H1 (cell line): Measurements from ENCODE around the gene HS2ST1. TPM values are rescaled to one million over a fixed set of nuclear protein-coding genes. Genes with fewer than 3 reads are reported as not detected.

Experiments used
- CREB1 ChIP-seq: IDR thresholded peaks from 2 replicates; pipeline ENCODE4 v1.6.1; 2012; ENCODE audit warnings: inconsistent platforms
- HDAC6 ChIP-seq: IDR thresholded peaks from one replicate; pipeline ENCODE4 v1.7.1; 2012; ENCODE audit warnings: low read depth, mild to moderate bottlenecking, inconsistent platforms, low read length, moderate library complexity
- NRF1 ChIP-seq: IDR thresholded peaks from 2 replicates; pipeline ENCODE4 v1.6.1; 2011; ENCODE audit warnings: mild to moderate bottlenecking, low read depth, low read length, improper control_type of control experiment
- SP2 ChIP-seq: IDR thresholded peaks from 2 replicates; pipeline ENCODE4 v1.6.1; 2012; ENCODE audit warnings: mild to moderate bottlenecking, low read length, inconsistent platforms
- SRF ChIP-seq: IDR thresholded peaks from 2 replicates; pipeline ENCODE4 v1.6.1; 2011; ENCODE audit warnings: mild to moderate bottlenecking, low read depth, low read length, moderate library complexity
- polyA plus RNA-seq, 7 experiments: library from polyadenylated mRNA; depleted of rRNA in 3 of 7; stranded (reverse) in 5 of 7; unstranded in 2 of 7; fragments of >200 nt in 5 of 7; fragments of 200-250 nt in 2 of 7; gene quantifications; 1 replicate in 5 of 7; 2 replicates in 1 of 7; 4 replicates in 1 of 7; pipeline versions ENCODE4 v1.2.1 to v1.2.3, GENCODE V29; 2011 to 2013; ENCODE audit warnings: missing spikeins in 2 of 7, mixed read lengths in 2 of 7
- total RNA-seq: library from RNA; stranded (reverse); fragmentation: NEBNext Ultra II Directional; extraction: Animal tissue kit (Norgen Biotek cat#: 25700); gene quantifications from 2 replicates; pipeline ENCODE4 v1.2.1, GENCODE V29; 2021
- TF ChIP-seq, protein P1 (sequence below), 3 experiments: IDR thresholded peaks; 1 replicate in 2 of 3; 2 replicates in 1 of 3; pipeline versions ENCODE4 v1.5.1 to v1.6.1; 2011; ENCODE audit warnings: low read length in 3 of 3, mild to moderate bottlenecking in 3 of 3, inconsistent platforms in 2 of 3, low read depth in 1 of 3, moderate library complexity in 1 of 3; ENCODE audit not compliant: insufficient read depth in 1 of 3; ENCODE audit errors: control extremely low read depth in 1 of 3

HS2ST1 gene
- total and polyA plus RNA-seq, 2 of the 8 experiments (the other 6 are each of a cell fraction or from before 2014, with no cell fraction given) = 5.2 to 28.3 TPM

DNA sequence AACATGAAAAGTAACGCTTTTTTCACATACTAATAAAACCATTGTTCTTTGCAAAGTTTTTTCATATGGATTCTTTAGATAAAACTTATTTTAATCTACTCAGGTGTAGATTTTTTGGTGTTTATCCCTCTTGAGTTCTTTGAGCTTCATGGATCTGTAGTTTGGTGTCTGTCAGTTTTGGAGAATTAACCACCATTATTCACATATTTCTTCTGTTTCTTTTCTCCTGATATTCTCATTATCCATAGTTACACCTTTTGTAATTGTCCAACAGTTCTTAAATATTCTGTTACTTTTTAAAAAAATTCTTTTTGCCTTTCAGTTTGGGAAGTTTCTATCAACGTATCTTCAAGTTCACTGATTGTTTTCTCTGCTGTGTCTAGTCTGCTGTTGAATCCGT lies 18.6 kb downstream of the HS2ST1 start (continued):
- TF ChIP-seq NRF1 (no peak), SRF (no peak), SP2 (no peak), HDAC6 (no peak), CREB1 (no peak)
- TF ChIP-seq, protein P1, sequence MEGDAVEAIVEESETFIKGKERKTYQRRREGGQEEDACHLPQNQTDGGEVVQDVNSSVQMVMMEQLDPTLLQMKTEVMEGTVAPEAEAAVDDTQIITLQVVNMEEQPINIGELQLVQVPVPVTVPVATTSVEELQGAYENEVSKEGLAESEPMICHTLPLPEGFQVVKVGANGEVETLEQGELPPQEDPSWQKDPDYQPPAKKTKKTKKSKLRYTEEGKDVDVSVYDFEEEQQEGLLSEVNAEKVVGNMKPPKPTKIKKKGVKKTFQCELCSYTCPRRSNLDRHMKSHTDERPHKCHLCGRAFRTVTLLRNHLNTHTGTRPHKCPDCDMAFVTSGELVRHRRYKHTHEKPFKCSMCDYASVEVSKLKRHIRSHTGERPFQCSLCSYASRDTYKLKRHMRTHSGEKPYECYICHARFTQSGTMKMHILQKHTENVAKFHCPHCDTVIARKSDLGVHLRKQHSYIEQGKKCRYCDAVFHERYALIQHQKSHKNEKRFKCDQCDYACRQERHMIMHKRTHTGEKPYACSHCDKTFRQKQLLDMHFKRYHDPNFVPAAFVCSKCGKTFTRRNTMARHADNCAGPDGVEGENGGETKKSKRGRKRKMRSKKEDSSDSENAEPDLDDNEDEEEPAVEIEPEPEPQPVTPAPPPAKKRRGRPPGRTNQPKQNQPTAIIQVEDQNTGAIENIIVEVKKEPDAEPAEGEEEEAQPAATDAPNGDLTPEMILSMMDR (IDR thresholded peaks at IDR 0.05; ENCODE audit: control extremely low read depth in 1 of 3, insufficient read depth in 1 of 3, low read depth in 1 of 3, low read length in 3 of 3) = no peak
